AG10803 (cell line): ENCODE results near the gene CFHR1.
"Not testable (repeated sequence)": the region's sequence is repeated elsewhere in the genome, so short reads cannot be mapped to it uniquely, and the experiment has no call there.

Experiments
- DNase-seq: peaks from one replicate; pipeline ENCODE4 v3.0.0; 2010; ENCODE audit warnings: low read depth
- H3K4me3 ChIP-seq: 2 replicates; pipeline ENCODE4 v1.5.1; 2011; ENCODE audit warnings: mild to moderate bottlenecking, low read length, control low read depth
- TF ChIP-seq, protein P1 (sequence below): conservative IDR thresholded peaks from 2 replicates; pipeline ENCODE4 v1.5.1; 2011; ENCODE audit warnings: mild to moderate bottlenecking, low read length, control low read depth, inconsistent platforms

The CFHR1 gene

DNA sequence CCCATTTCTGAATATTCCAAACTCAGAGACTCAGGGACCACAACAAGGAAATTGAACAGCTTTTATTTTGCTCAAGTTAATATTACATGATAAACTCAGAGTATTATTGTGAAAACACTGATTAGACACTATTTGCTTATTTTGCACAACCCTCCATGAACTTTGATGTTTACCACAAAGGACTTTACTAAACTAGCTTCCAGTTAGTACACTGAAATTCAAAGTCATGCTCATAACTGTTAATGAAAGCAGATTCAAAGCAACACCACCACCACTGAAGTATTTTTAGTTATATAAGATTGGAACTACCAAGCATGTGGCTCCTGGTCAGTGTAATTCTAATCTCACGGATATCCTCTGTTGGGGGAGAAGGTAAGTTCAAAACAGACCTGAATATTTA lies at the start of gene CFHR1:
CFHR1 (plus strand) TSS at position 201 of the 400 bp plus-strand sequence; CDS start at position 315, 114 bp downstream.
- H3K4me3 ChIP-seq, DNase-seq: not testable (repeated sequence)

GRCh38 chr1:196769823-196770222 lies 49.7 kb upstream of the CFHR1 start:
- DNase-seq, H3K4me3 ChIP-seq: not testable (repeated sequence)

- TF ChIP-seq, protein P1, sequence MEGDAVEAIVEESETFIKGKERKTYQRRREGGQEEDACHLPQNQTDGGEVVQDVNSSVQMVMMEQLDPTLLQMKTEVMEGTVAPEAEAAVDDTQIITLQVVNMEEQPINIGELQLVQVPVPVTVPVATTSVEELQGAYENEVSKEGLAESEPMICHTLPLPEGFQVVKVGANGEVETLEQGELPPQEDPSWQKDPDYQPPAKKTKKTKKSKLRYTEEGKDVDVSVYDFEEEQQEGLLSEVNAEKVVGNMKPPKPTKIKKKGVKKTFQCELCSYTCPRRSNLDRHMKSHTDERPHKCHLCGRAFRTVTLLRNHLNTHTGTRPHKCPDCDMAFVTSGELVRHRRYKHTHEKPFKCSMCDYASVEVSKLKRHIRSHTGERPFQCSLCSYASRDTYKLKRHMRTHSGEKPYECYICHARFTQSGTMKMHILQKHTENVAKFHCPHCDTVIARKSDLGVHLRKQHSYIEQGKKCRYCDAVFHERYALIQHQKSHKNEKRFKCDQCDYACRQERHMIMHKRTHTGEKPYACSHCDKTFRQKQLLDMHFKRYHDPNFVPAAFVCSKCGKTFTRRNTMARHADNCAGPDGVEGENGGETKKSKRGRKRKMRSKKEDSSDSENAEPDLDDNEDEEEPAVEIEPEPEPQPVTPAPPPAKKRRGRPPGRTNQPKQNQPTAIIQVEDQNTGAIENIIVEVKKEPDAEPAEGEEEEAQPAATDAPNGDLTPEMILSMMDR: no peak
- H3K4me3 ChIP-seq: no peak overlapping the region
- no peak for DNase-seq
These were observed 45.8 kb upstream of the CFHR1 start for GRCh38 chr1:196773713-196774112.

DNA sequence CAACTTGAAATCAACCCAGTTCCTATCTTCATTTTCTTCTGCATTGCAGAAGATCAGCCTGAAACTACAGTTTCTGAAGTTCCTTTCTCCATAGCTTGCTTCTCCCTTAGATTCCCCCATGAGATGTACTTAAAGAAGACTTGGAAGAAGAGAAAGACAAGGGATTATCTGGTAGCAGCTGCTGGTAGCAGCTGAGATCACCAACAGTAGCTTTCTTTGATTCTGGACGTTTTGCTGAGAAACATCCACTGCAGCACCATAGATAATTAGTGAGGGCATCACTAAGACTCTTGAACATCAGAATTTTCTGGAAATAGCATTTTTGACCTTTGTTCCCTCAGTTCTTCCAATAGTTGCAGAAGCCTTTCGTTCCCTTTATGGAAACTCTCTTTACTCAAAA lies 45.4 kb upstream of the CFHR1 start:
- DNase-seq: no peak
- TF ChIP-seq, protein P1: no peak
- H3K4me3 ChIP-seq: no peak overlapping the region

DNA sequence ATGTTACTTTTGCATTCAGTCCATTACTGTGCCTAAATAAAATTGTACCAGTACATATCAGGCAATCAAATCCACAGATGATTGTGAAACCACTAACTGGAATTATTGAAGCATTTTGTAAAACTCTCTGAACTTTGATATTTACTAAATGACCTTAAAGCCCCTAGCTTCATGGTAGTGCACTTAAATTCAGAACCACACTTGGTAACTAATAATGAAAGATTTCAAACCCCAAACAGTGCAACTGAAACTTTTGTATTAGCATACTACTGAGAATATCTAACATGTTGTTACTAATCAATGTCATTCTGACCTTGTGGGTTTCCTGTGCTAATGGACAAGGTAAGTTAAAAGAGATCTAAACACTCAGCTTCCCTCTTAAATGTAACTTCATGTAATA lies 44.9 kb upstream of the CFHR1 start, which contains the start of gene CFHR3:
CFHR3 (plus strand) TSS at position 238 of the 400 bp plus-strand sequence; CDS start at position 285, 47 bp downstream.
- no peak within 1 kb of the TSS for H3K4me3 ChIP-seq
- TF ChIP-seq, protein P1: no peak
- no peak for DNase-seq

DNA sequence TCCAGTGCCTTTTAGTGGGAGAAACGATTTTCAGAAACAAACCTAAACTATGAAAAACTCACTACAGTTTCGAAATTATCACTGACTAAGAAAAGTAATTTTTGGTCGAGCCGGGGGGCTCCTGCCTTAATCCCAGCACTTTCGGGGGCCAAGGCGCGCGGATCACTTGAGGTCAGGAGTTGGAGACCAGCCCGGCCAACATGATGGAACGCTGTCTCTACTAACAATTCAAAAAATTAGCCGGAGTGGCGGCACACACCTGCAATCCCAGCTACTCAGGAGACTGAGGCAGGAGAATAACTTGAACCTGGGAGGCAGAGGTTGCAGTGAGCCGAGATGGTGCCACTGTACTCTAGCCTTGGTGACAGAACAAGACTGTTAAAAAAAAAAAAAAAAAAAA lies 41.9 kb upstream of the CFHR1 start:
- no peak for DNase-seq
- no peak overlapping the region for H3K4me3 ChIP-seq
- TF ChIP-seq, protein P1: no peak

GRCh38 chr1:196779093-196779492 lies 40.4 kb upstream of the CFHR1 start:
- TF ChIP-seq, protein P1: no peak
- no peak overlapping the region for H3K4me3 ChIP-seq
- DNase-seq: no peak

DNA sequence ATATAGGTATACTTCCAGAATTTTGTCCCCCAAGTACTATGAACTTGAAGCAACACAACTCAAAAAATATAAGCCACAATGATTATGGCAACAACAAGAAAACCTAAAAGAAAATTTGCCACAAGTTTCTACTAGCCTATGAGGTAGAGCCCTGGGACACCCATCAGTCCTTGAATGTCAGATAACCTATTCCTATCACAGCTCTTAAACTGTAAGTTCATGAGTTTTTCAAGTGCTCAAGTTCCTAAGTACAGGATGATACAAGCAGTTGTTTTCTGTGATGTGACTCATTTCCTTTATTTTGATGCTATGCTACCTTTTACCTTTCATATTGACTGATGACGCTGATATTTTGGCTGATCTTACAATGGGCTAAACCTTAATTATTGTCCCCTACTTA lies 28.3 kb upstream of the CFHR1 start:
- not testable (repeated sequence) for DNase-seq, H3K4me3 ChIP-seq

DNA sequence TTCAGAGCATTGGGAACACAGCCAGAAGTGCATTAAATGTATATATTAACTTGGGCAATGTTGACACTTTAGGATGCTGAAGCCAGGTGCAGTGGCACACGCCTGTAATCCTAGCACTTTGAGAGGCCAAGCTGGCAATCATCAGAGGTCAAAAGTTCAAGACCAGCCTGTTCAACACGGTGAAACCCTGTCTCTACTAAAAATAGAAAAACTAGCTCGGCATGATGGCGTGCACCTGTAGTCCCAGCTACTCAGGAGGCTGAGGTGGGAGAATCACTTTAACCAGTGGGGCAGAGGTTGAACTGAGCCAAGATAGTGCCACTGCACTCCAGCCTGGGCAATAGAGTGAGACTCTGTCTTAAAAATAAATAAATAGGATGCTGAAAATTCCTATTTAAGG lies 25.4 kb upstream of the CFHR1 start:
- not testable (repeated sequence) for H3K4me3 ChIP-seq, DNase-seq
